Tibial nerve (tissue), 4 donors: Measurements from ENCODE around the gene SHISA4. TPM values are rescaled to one million over a fixed set of nuclear protein-coding genes. Genes with fewer than 3 reads are reported as not detected.
"Not testable (repeated sequence)": the region's sequence is repeated elsewhere in the genome, so short reads cannot be mapped to it uniquely, and the experiment has no call there.

Source experiments
- DNase-seq, 2 donors: peaks; one replicate each; pipeline ENCODE4 v3.0.0-alpha.2; 2019; ENCODE audit warnings: low spot score in 2 of 2
- H3K27ac ChIP-seq, 4 donors: fragments of 200-600 bp; sonication (generic) in 3 of 4; one replicate each; pipeline ENCODE4 v1.5.1; 2017 to 2019; ENCODE audit warnings: mild to moderate bottlenecking in 1 of 4
- H3K27me3 ChIP-seq, 2 donors: fragments of 200-600 bp; sonication (generic) in 1 of 2; one replicate each; pipeline versions ENCODE4 v1.5.1 to v1.6.0; 2017 to 2019
- H3K36me3 ChIP-seq, 3 donors: fragments of 200-600 bp; sonication (generic); one replicate each; pipeline ENCODE4 v1.5.1; 2018 to 2019
- H3K4me1 ChIP-seq, 4 donors: fragments of 200-600 bp; sonication (generic) in 3 of 4; one replicate each; pipeline ENCODE4 v1.5.1; 2017 to 2019
- H3K4me3 ChIP-seq, 4 donors: fragments of 200-600 bp; sonication (generic) in 3 of 4; one replicate each; pipeline ENCODE4 v1.5.1; 2017 to 2019; ENCODE audit warnings: mild to moderate bottlenecking in 1 of 4, moderate library complexity in 1 of 4
- H3K9me3 ChIP-seq, 4 donors: fragments of 200-600 bp; sonication (generic) in 3 of 4; one replicate each; pipeline ENCODE4 v1.5.1; 2017 to 2019
- EP300 ChIP-seq, 2 donors: sonication (generic); formaldehyde crosslinking; IDR thresholded peaks; one replicate each; pipeline ENCODE4 v1.6.1; 2017; ENCODE audit warnings: antibody characterized with exemption in 2 of 2, mild to moderate bottlenecking in 1 of 2
- POLR2A ChIP-seq, 2 donors: fragments of 450-650 bp; IDR thresholded peaks; one replicate each; pipeline ENCODE4 v1.6.1; 2017; ENCODE audit warnings: antibody characterized with exemption in 2 of 2, mild to moderate bottlenecking in 2 of 2, moderate library complexity in 2 of 2
- WGBS, 2 donors: methylation state at CpG; one replicate each; pipeline ENCODE4 v1.1.5; 2018; 5-methylcytosine and 5-hydroxymethylcytosine counted together
- total RNA-seq, 4 donors: library from RNA; depleted of rRNA; stranded (reverse); fragments of >200 nt; gene quantifications; one replicate each; pipeline ENCODE4 v1.1.0, GENCODE V29; 2016
- TF ChIP-seq, protein P1 (sequence below), 5 experiments: fragments of 200-600 bp in 3 of 5; fragments of 450-650 bp in 2 of 5; sonication (generic) in 3 of 5; IDR thresholded peaks; one replicate each; pipeline ENCODE4 v1.5.1; 2016 to 2019; ENCODE audit warnings: antibody characterized with exemption in 5 of 5, mild to moderate bottlenecking in 3 of 5, moderate library complexity in 2 of 5

SHISA4 gene
- total RNA-seq, 4 donors from 2014 or later = 42.6 to 76.6 (median 66.4) TPM

DNA sequence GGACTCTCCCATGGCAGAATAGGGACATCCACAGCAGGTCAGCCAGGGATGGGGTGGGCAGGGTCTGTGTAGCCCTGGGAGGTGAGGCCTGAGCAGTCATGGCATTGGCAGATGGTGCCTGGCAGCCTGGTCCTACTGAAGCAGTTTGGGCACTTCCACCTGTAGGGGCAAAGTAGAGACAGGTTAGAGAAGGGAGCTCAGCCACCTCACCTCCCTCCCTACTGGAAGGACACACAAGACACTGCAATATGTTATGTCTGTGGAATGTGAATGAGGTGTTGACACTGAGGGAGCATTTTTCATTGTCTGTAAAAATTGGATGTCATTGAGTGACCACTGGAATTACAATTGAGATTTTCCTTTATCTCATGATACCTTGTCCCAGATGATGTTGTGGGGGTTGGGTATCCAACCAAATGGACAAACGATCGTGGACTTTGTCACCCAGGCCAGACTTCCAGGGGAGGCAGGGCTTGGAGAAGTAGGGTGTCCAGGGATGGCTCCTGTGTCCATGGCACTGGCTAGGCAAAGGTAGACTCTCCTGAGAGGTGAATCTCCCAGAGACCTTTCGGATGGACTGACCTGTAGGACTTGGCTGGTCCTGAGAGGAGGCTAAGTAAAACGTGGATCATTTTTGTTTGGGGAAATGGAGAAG, 9.7 kb downstream of the SHISA4 start:
- 59 to 79% methylated on average over 4 of the region's 4 CpGs for WGBS, 2 donors
- Histone ChIP-seq H3K27me3 (no peaks in the 10 kb centered on the region), H3K4me3 (no peak overlapping the region), H3K27ac (peak overlapping the region in 2 of 4 donors; percentile 1 to 82), H3K36me3 (peaks cover 0 to 39% (median 0%) of the 10 kb centered on the region in 3 donors), H3K4me1 (peaks cover 0 to 82% (median 12%) of the 10 kb centered on the region in 4 donors), H3K9me3 (no peaks in the 10 kb centered on the region)
- no peak for DNase-seq
- TF ChIP-seq EP300 (IDR thresholded peaks at IDR 0.05) = no peak
- TF ChIP-seq, protein P1, sequence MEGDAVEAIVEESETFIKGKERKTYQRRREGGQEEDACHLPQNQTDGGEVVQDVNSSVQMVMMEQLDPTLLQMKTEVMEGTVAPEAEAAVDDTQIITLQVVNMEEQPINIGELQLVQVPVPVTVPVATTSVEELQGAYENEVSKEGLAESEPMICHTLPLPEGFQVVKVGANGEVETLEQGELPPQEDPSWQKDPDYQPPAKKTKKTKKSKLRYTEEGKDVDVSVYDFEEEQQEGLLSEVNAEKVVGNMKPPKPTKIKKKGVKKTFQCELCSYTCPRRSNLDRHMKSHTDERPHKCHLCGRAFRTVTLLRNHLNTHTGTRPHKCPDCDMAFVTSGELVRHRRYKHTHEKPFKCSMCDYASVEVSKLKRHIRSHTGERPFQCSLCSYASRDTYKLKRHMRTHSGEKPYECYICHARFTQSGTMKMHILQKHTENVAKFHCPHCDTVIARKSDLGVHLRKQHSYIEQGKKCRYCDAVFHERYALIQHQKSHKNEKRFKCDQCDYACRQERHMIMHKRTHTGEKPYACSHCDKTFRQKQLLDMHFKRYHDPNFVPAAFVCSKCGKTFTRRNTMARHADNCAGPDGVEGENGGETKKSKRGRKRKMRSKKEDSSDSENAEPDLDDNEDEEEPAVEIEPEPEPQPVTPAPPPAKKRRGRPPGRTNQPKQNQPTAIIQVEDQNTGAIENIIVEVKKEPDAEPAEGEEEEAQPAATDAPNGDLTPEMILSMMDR (IDR thresholded peaks at IDR 0.05) = no peak
- no peak for TF ChIP-seq POLR2A (IDR thresholded peaks at IDR 0.05)

DNA sequence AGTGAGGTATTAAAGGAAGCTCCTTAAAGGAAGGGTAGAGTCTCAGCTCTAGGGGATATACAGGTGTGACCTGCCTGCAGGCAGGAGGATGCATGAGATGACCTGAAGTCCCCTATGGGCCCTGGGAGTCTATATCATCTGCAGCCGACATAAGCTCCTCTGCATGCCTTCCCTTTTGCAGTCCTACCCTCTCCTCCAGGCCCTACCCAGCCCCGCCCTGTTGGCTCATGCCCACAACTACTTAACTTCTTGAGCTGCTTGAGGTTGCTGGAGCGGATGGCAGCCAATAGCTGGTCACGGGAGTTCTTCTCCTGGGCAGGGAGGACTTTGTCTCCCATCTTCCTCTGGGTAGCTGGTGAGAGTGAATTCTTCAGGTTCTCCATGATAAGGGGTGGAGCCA, 10.3 kb downstream of the SHISA4 start:
- Histone ChIP-seq H3K4me1 (peaks cover 0 to 83% (median 16%) of the 10 kb centered on the region in 4 donors), H3K9me3 (no peaks in the 10 kb centered on the region), H3K27me3 (no peaks in the 10 kb centered on the region), H3K36me3 (peaks cover 0 to 36% (median 0%) of the 10 kb centered on the region in 3 donors), H3K4me3 (no peak overlapping the region), H3K27ac (peak overlapping the region in 3 of 4 donors; percentile 24 to 82 (median 59))
- TF ChIP-seq, protein P1 (IDR thresholded peaks at IDR 0.05) = no peak
- TF ChIP-seq EP300 (IDR thresholded peaks at IDR 0.05) (no peak), POLR2A (IDR thresholded peaks at IDR 0.05) (no peak)
- no peak for DNase-seq
- 70 to 82% methylated on average over 4 of the region's 4 CpGs for WGBS, 2 donors

DNA sequence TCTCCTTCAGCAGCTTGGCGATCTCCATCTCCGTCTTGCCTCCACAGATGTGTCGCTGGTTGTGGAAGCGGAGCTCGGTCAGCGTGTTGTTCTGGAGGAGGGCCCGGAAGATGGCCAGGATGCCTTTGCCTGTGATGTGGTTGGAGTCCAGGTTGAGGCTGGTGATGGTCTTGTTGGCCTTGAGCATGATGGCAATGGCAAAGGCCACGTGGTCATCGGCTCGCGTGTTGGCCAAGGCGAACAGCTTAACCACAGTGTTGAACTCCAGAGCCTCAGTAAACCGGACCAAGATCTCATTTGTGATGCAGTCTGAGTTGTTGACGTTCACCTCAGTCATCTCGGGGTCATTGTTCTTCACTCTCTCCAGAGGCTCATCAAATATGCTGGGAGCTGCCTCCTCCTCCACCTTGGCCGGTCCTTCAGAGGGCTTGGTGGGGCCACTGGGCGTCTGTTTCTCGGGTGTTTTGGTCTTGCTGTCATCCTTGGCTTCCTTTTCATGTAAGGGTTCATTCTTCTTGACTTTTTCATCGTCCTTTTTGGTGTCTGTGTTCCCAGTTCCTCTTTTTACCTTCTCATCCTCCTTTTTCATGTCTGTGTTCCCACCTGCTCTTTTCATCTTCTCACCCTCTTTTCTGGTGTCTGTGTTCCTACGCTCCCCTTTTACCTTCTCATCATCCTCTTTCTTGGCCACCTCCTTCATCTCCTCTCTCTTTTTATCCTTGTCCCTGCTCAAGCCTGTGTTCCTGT, 11.2 kb downstream of the SHISA4 start:
- TF ChIP-seq POLR2A (IDR thresholded peaks at IDR 0.05) (no peak), EP300 (IDR thresholded peaks at IDR 0.05) (no peak)
- TF ChIP-seq, protein P1 (IDR thresholded peaks at IDR 0.05) = no peak
- DNase-seq = no peak
- WGBS, 2 donors = 85 to 87% methylated on average over 17 to 20 of the region's 20 CpGs
- no peaks in the 10 kb centered on the region for H3K9me3 ChIP-seq
- no peaks in the 10 kb centered on the region for H3K27me3 ChIP-seq
- H3K4me1 ChIP-seq = peaks cover 0 to 83% (median 21%) of the 10 kb centered on the region in 4 donors
- H3K4me3 ChIP-seq = no peak overlapping the region
- H3K27ac ChIP-seq = peak overlapping the region in 3 of 4 donors; percentile 8 to 82 (median 68)
- H3K36me3 ChIP-seq = peaks cover 0 to 36% (median 0%) of the 10 kb centered on the region in 3 donors

DNA sequence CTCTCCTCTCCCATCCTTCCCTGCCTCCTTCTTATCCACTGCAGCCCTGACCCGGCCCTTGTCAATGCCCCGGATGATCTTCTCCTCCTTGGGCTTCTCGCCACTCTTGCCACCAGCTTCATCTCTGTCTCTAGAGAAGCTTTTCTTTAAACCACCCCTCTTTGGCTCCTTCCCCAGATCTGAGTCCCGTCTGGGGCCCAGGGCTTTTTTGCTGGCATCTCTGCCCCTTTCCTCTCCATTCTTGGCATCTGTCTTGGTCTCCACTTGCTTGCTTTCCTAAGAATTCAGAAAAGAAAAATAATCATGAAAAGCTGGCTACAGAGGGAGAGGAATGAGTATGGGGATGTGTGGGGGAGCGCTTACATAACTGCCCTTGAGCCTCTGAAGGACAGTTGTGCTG, 11.8 kb downstream of the SHISA4 start:
- Histone ChIP-seq H3K36me3 (peaks cover 0 to 36% (median 0%) of the 10 kb centered on the region in 3 donors), H3K4me1 (peaks cover 0 to 83% (median 27%) of the 10 kb centered on the region in 4 donors), H3K4me3 (no peak overlapping the region), H3K9me3 (no peaks in the 10 kb centered on the region), H3K27me3 (no peaks in the 10 kb centered on the region), H3K27ac (peak overlapping the region in 2 of 4 donors; percentile 68 to 82)
- 46 to 48% methylated on average over 5 of the region's 5 CpGs for WGBS, 2 donors
- TF ChIP-seq POLR2A (IDR thresholded peaks at IDR 0.05) = no peak
- TF ChIP-seq, protein P1 (IDR thresholded peaks at IDR 0.05) = no peak
- no peak for TF ChIP-seq EP300 (IDR thresholded peaks at IDR 0.05)
- no peak for DNase-seq

DNA sequence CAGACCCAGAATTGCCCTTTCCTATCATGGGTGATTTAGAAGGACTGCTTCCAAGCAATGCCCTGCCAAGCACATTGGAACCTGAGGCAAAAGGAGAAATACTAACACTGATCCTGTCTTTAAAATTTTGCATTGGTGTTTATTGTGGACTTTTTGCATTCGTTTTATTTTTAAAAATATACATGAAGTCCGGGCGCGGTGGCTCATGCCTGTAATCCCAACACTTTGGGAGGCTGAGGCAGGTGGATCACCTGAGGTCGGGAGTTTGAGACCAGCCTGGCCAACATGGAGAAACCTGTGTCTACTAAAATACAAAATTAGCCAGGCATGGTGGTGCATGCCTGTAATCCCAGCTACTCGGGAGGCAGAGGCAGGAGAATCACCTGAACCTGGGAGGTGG, 12.3 kb downstream of the SHISA4 start:
- Histone ChIP-seq H3K36me3 (peaks cover 0 to 36% (median 0%) of the 10 kb centered on the region in 3 donors), H3K4me1 (peaks cover 0 to 83% (median 31%) of the 10 kb centered on the region in 4 donors), H3K27ac (peak overlapping the region in 2 of 4 donors; percentile 68 to 82)
- H3K9me3 ChIP-seq, H3K27me3 ChIP-seq, H3K4me3 ChIP-seq, DNase-seq: not testable (repeated sequence)
- WGBS, 2 donors = 89 to 91% methylated on average over 6 of the region's 6 CpGs
